Common myeloid progenitor, CD34-positive (primary cell): ENCODE results near the gene CEP170B.

Source experiments
- CTCF ChIA-PET: fragments of 350-600 bp; sonication (Branson Sonifier 250); formaldehyde crosslinking; loops from one replicate; lab custom pipeline; 2021; ENCODE audit warnings: antibody characterized with exemption; lab: Charles Lee
- POLR2A ChIA-PET: fragments of 350-600 bp; sonication (Branson Sonifier 250); formaldehyde crosslinking; loops from one replicate; lab custom pipeline; 2021; ENCODE audit warnings: antibody characterized with exemption; lab: Charles Lee
- DNase-seq, 3 donors: peaks; one replicate each; pipeline versions ENCODE4 v3.0.0 to v3.0.0-alpha.2; 2013
- H3K27ac ChIP-seq, 2 experiments: 1 replicate in 1 of 2; 2 replicates in 1 of 2; pipeline ENCODE4 v1.7.0; 2013; ENCODE audit warnings: inconsistent platforms in 2 of 2, low read length in 2 of 2, mild to moderate bottlenecking in 2 of 2, low read depth in 1 of 2, moderate library complexity in 1 of 2; ENCODE audit not compliant: severe bottlenecking in 2 of 2, insufficient read depth in 1 of 2, poor library complexity in 1 of 2
- H3K27me3 ChIP-seq, 5 experiments: replicated peaks in 2 of 5; 1 replicate in 3 of 5; 2 replicates in 2 of 5; pipeline versions ENCODE4 v1.6.1 to v1.7.0; 2013; ENCODE audit warnings: low read length in 4 of 5, mild to moderate bottlenecking in 2 of 5, moderate library complexity in 2 of 5, inconsistent platforms in 1 of 5; ENCODE audit not compliant: insufficient read depth in 5 of 5, control insufficient read depth in 4 of 5
- H3K36me3 ChIP-seq, 4 experiments: 1 replicate in 2 of 4; 2 replicates in 2 of 4; pipeline versions ENCODE4 v1.6.1 to v1.7.0; 2013; ENCODE audit warnings: low read length in 3 of 4, control low read depth in 1 of 4, mild to moderate bottlenecking in 1 of 4; ENCODE audit not compliant: control insufficient read depth in 4 of 4, insufficient read depth in 4 of 4
- H3K4me1 ChIP-seq, 4 experiments: 1 replicate in 3 of 4; 2 replicates in 1 of 4; pipeline versions ENCODE4 v1.6.1 to v1.7.1; 2013; ENCODE audit warnings: low read length in 3 of 4, mild to moderate bottlenecking in 3 of 4, control low read depth in 1 of 4, inconsistent platforms in 1 of 4, moderate library complexity in 1 of 4; ENCODE audit not compliant: control insufficient read depth in 4 of 4, insufficient read depth in 4 of 4; ENCODE audit errors: control extremely low read depth in 1 of 4
- H3K4me3 ChIP-seq, 7 experiments: 1 replicate in 4 of 7; 2 replicates in 3 of 7; pipeline versions ENCODE4 v1.5.1 to v1.7.0; 2013; ENCODE audit warnings: mild to moderate bottlenecking in 7 of 7, low read length in 6 of 7, moderate library complexity in 6 of 7, inconsistent platforms in 2 of 7, low read depth in 2 of 7, control low read depth in 1 of 7; ENCODE audit not compliant: insufficient read depth in 4 of 7, control insufficient read depth in 1 of 7; ENCODE audit errors: extremely low read depth in 1 of 7
- H3K9me3 ChIP-seq, 5 experiments: 1 replicate in 4 of 5; 2 replicates in 1 of 5; pipeline versions ENCODE4 v1.6.1 to v1.7.1; 2013; ENCODE audit warnings: low read length in 4 of 5, mild to moderate bottlenecking in 2 of 5, inconsistent platforms in 1 of 5, low read depth in 1 of 5, moderate library complexity in 1 of 5; ENCODE audit not compliant: control insufficient read depth in 4 of 5, insufficient read depth in 2 of 5; ENCODE audit errors: control extremely low read depth in 1 of 5
- WGBS: methylation state at CpG from one replicate; pipeline ENCODE4 v1.1.5; 2013; ENCODE audit not compliant: insufficient coverage; 5-methylcytosine and 5-hydroxymethylcytosine counted together

Gene CEP170B

DNA sequence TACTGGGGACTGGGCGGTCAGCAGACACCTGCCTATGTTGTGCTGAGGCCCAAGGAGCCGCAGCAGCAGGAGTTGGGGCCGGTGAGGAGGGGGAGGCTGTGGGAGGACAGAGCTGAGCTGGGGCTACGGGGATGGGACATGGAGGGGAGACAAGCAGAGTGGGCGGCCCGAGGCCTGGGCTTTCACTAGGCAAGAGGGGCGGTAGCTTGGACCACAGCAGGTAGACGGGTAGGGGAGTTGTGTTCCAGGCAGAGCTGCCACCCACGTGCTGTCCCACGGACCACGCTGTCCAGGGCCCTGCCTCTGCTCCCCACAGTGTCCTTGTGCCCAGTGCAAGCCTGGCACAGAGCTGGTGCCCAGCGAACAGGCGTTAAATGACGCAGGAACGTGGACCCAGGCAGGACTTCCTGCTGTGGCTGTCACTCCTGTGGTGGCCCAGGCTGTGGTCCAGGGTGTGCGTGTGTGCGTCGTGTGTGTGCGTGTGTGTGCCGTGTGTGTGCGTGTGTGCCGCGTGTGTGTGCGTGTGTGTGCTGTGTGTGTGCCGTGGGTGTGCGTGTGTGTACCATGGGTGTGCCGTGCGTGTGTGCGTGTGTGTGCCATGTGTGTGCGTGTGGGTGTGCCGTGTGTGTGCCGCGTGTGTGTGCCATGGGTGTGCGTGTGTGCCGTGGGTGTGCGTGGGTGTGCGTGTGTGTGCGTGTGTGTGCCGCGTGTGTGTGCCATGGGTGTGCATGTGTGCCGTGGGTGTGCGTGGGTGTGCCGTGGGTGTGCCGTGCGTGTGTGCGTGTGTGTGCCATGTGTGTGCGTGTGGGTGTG, 6.8 kb downstream of the CEP170B start:
- DNase-seq, result peak in 2 of 3 donors; percentile 40 to 54
- H3K27me3 ChIP-seq, result peaks cover 0 to 16% (median 8%) of the 10 kb centered on the region in 5 experiments
- no peaks in the 10 kb centered on the region for H3K36me3 ChIP-seq
- H3K4me1 ChIP-seq, result peaks cover 0 to 11% (median 8%) of the 10 kb centered on the region in 4 experiments
- no peak overlapping the region for H3K27ac ChIP-seq
- ChIA-PET CTCF (interaction anchor here (0.6 to 3.3 kb wide), 3 partner anchors 22 to 343 kb away, joined by 3 to 11 read pairs (median 3); no protein-coding TSS in a partner anchor), POLR2A (no interaction called here)
- H3K4me3 ChIP-seq, result no peak overlapping the region
- H3K9me3 ChIP-seq, result no peaks in the 10 kb centered on the region
- 82% methylated on average over 20 of the region's 47 CpGs for WGBS

DNA sequence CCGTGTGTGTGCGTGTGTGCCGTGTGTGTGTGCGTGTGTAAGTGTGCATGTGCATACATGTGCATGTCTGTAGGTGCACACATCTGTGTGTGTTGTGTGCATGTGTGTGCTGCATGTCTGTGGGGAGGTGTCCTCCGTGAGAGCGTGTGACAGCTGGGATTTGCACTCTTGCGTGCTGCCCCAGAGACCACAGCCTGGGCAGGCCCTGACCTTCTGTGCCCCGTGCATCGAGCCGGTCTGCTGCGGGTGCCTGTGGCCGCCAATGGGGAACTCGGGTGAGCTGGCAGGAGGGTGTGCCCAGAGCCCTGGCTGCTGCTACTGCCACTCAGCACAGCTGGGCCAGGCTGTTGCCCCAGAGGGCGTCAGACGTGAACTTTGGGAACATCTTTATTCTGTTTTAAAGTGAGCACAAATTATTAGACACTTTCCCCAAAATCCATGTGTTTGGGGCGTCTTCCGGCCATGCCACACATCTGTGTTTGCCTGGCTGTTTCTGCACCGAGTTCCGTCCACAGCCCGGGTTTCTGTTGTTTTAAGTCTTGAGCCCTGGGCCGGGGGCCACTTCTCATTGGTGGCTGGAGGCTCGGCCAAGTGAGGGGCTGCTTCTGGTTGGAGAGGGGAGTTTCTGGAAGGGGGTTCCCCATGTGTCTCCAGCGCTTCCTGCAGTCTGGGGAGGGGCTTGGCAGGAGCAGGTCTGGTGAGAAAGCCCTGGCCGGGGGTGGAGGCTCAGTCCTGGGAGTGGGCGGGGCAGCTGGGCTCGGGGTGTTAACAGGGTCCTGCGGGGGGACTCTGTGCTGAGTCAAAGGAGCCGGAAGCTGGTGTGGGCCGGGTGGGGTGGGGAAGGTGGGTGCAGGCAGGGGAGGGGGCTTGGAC, 7.6 kb downstream of the CEP170B start:
- Histone ChIP-seq H3K4me1 (peaks cover 0 to 11% (median 8%) of the 10 kb centered on the region in 4 experiments), H3K9me3 (no peaks in the 10 kb centered on the region), H3K27me3 (peaks cover 0 to 8% (median 2%) of the 10 kb centered on the region in 5 experiments), H3K36me3 (no peaks in the 10 kb centered on the region), H3K27ac (no peak overlapping the region), H3K4me3 (peak overlapping the region in 2 of 7 experiments; percentile 16 to 53)
- WGBS, result 15% methylated on average over 24 of the region's 29 CpGs
- POLR2A ChIA-PET, result interaction anchor here (0.8 kb wide), 1 partner anchor 221 kb away, joined by 3 read pairs; no protein-coding TSS in a partner anchor
- peak; percentile 50 to 85 (median 84) for DNase-seq
- CTCF ChIA-PET, result interaction anchor here (0.6 kb wide), 1 partner anchor 343 kb away, joined by 3 read pairs; no protein-coding TSS in a partner anchor

DNA sequence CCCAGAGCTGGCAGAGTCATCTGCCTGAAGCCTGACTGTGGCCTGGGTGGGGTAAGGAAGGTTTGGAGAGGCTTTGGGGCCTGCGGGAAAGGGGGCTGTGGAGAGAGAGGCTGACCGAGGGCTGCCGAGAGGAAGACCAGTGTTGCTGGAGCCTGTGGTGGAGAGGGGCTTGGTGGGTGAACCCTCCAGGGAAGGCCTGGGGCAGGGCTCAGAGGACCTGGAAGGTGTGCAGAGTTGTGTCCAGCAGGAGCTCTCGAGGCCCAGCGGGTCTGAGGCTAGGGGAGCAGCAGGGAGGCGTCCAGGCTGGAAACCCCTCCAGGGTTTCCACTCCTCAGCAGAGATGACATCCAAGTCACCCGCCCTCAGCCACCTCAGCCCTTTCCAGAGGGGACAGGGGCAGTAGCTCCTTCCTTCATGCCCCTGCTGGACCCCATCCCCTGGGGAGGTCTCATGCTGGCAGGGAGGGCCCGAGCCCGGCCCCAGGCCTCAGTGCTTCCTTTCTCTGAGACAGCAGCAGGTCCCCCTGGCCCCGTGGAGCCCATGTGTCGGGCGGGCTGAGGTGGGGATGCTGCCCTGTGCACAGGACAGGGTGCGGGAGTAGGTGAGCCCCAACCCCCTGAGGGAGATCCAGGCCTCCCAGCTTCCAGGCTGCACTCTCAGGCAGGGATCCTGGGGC, 8.4 kb downstream of the CEP170B start:
- WGBS, result 89% methylated on average over 8 of the region's 13 CpGs
- ChIA-PET POLR2A (interaction anchor here (0.8 kb wide), 1 partner anchor 221 kb away, joined by 3 read pairs; no protein-coding TSS in a partner anchor), CTCF (interaction anchor here (1.3 kb wide), 1 partner anchor 10 kb away, joined by 3 read pairs; no protein-coding TSS in a partner anchor)

DNA sequence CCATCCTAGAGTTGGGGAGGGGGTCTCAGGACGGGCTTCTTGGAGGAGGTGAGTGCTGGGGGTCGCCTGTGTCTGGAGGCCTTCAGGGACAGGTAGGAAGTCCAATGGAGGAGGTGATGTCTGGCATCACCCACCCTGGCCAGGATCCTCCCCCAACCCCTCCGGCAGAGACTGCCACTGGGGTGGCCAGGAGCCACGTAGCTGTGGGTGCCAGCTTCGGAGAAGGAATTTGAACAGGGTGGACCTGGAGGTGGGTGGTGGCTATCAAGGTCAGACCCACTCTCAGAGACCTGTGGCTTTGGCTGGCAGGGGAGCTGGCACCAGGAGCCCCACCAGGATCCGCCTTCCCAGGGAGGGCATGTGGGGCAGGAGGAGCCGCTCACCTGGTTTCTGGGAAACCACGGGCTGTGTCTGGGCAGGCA, 9.1 kb downstream of the CEP170B start:
- CTCF ChIA-PET, result interaction anchor here (1.3 kb wide), 1 partner anchor 9 kb away, joined by 3 read pairs; no protein-coding TSS in a partner anchor
- 80% methylated on average over 6 of the region's 8 CpGs for WGBS
- H3K27ac ChIP-seq, result no peak overlapping the region
- POLR2A ChIA-PET, result no interaction called here
- no peaks in the 10 kb centered on the region for H3K36me3 ChIP-seq
- peaks cover 0 to 11% (median 8%) of the 10 kb centered on the region in 4 experiments for H3K4me1 ChIP-seq
- H3K4me3 ChIP-seq, result no peak overlapping the region
- no peaks in the 10 kb centered on the region for H3K9me3 ChIP-seq
- peaks cover 0 to 1% (median 0%) of the 10 kb centered on the region in 5 experiments for H3K27me3 ChIP-seq
- no peak for DNase-seq

More for the DNA sequence above, 8.4 kb downstream of the CEP170B start:
- Histone ChIP-seq H3K9me3 (no peaks in the 10 kb centered on the region), H3K27me3 (peaks cover 0 to 1% (median 0%) of the 10 kb centered on the region in 5 experiments), H3K4me3 (no peak overlapping the region), H3K36me3 (no peaks in the 10 kb centered on the region), H3K4me1 (peaks cover 0 to 11% (median 8%) of the 10 kb centered on the region in 4 experiments), H3K27ac (no peak overlapping the region)
- no peak for DNase-seq

DNA sequence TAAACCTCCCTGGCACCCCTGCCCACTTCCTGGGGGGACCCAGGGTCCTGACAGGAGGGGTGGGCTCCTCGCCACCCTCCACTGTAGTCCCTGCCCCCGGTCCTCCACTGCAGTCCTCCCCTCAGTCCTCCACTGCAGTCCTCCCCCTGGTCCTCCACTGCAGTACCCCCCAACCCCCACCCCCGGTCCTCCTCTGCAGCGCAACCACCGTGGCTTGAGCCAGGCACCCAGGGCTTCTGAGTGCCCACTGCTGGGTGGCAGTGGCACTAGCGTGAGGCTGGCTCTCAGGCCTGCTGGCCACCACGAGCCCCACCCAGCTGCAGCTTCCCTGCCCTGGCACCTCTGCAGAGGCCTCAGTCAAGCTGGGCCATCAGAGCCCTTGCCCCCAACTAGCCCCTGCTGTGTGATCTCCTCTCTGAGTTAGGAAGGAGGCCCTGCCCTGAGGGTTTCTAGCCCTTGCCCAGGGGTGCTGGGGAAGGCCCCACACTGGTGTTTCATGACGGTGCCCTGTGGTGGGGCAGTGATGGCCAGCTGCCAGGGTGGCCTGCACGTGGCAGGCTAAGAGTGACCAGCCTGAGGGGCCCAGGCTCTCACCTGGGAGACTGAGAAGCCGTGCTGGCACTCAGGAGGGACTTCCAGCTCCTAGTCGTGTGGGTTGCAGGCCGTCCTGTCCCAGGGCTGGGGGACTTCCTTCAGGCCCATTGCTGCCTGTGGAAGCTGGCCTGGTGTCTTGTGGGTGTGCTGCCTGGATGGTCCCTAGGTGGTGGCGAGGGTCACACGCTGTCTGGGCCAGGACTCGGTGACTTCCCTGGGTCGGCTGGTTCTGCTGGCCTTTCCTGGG, 9.7 kb downstream of the CEP170B start:
- DNase-seq, result no peak
- Histone ChIP-seq H3K36me3 (no peaks in the 10 kb centered on the region), H3K9me3 (no peaks in the 10 kb centered on the region), H3K4me1 (peaks cover 0 to 11% (median 8%) of the 10 kb centered on the region in 4 experiments), H3K27ac (no peak overlapping the region), H3K4me3 (no peak overlapping the region), H3K27me3 (no peaks in the 10 kb centered on the region)
- WGBS, result 94% methylated on average over 10 of the region's 16 CpGs
- ChIA-PET CTCF (interaction anchor here (1.3 kb wide), 1 partner anchor 9 kb away, joined by 3 read pairs; no protein-coding TSS in a partner anchor), POLR2A (no interaction called here)

DNA sequence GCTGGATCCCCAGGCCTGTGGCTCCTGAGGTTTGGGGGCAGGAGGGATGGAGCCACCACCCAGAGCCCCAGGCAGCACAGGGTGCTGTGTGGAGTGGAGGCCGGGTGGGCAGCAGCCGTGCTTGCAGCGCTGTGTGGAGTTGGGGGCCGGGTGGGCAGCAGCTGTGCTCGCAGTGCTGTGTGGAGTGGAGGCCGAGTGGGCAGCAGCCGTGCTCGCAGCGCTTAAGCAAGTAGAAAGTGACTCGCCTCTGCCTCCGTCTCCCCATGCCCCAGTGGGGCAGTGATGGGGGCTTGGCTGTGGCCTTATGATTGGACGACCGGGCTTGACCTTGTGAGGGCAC, 10.3 kb downstream of the CEP170B start:
- ChIA-PET POLR2A (no interaction called here), CTCF (no interaction called here)
- peaks cover 0 to 11% (median 8%) of the 10 kb centered on the region in 4 experiments for H3K4me1 ChIP-seq
- 95% methylated on average over 13 of the region's 13 CpGs for WGBS
- no peak overlapping the region for H3K27ac ChIP-seq
- no peaks in the 10 kb centered on the region for H3K36me3 ChIP-seq
- no peaks in the 10 kb centered on the region for H3K27me3 ChIP-seq
- H3K4me3 ChIP-seq, result no peak overlapping the region
- DNase-seq, result no peak
- no peaks in the 10 kb centered on the region for H3K9me3 ChIP-seq
